HepG2 (cell line): ENCODE results near the gene TUBGCP4. TPM values are rescaled to one million over a fixed set of nuclear protein-coding genes. Genes with fewer than 3 reads are reported as not detected.
A peak's percentile ranks its signal among the peaks of the same experiment; 100 is the strongest.

ENCODE experiments used
- CENPX ChIP-seq: sonication (generic); formaldehyde crosslinking; IDR thresholded peaks from 2 replicates; pipeline ENCODE4 v1.9.0; 2021; ENCODE audit warnings: mild to moderate bottlenecking, missing genetic modification reagents, moderate library complexity
- ELF3 ChIP-seq: IDR thresholded peaks from 2 replicates; pipeline ENCODE4 v1.6.1; 2016; ENCODE audit warnings: missing genetic modification reagents, missing compliant biosample characterization
- JDP2 ChIP-seq: sonication (generic); formaldehyde crosslinking; IDR thresholded peaks from 2 replicates; pipeline ENCODE4 v1.8.1; 2022; ENCODE audit warnings: missing genetic modification reagents, borderline replicate concordance
- KMT2B ChIP-seq: IDR thresholded peaks from 2 replicates; pipeline ENCODE4 v1.6.1; 2016; ENCODE audit warnings: missing genetic modification reagents, missing compliant biosample characterization
- RORA ChIP-seq: sonication (generic); formaldehyde crosslinking; IDR thresholded peaks from 2 replicates; pipeline ENCODE4 v1.5.0; 2020; ENCODE audit warnings: mild to moderate bottlenecking, missing genetic modification reagents, moderate library complexity
- RXRB ChIP-seq: IDR thresholded peaks from 2 replicates; pipeline ENCODE4 v1.6.1; 2016; ENCODE audit warnings: borderline replicate concordance, missing genetic modification reagents, missing compliant biosample characterization
- SATB2 ChIP-seq: sonication (generic); formaldehyde crosslinking; IDR thresholded peaks from 2 replicates; pipeline ENCODE4 v1.5.0; 2020; ENCODE audit warnings: missing genetic modification reagents
- ZC3H4 ChIP-seq: sonication (generic); formaldehyde crosslinking; IDR thresholded peaks from 2 replicates; pipeline ENCODE4 v1.4.0; 2020; ENCODE audit warnings: missing genetic modification reagents, borderline replicate concordance
- ZNF124 ChIP-seq: sonication (generic); formaldehyde crosslinking; IDR thresholded peaks from 2 replicates; pipeline ENCODE4 v1.4.0; 2020; ENCODE audit warnings: missing genetic modification reagents
- ZNF660 ChIP-seq: sonication (generic); formaldehyde crosslinking; IDR thresholded peaks from 2 replicates; pipeline ENCODE4 v1.5.1; 2020; ENCODE audit warnings: mild to moderate bottlenecking, low read depth, missing genetic modification reagents, borderline replicate concordance
- polyA plus RNA-seq, 8 experiments: library from polyadenylated mRNA; depleted of rRNA in 3 of 8; stranded (reverse) in 7 of 8; unstranded in 1 of 8; fragments of >200 nt; fragmentation: Illumina TruSeq in 4 of 8; extraction: Trizol in 4 of 8; gene quantifications; 2 replicates each; pipeline versions ENCODE4 v1.2.1 to v1.2.3, GENCODE V29; 2011 to 2016; ENCODE audit warnings: low read depth in 4 of 8, missing spikeins in 1 of 8, mixed read lengths in 1 of 8; ENCODE audit not compliant: insufficient read depth in 1 of 8
- total RNA-seq, 5 experiments: library from RNA; depleted of rRNA; stranded (reverse); fragments of >200 nt; fragmentation: Illumina TruSeq; extraction: Trizol; gene quantifications; 2 replicates each; pipeline ENCODE4 v1.2.3, GENCODE V29; 2016; ENCODE audit warnings: low read depth in 1 of 5
- TF ChIP-seq, protein P1 (sequence below): sonication (generic); formaldehyde crosslinking; IDR thresholded peaks from 2 replicates; pipeline ENCODE4 v1.4.0; 2020; ENCODE audit warnings: mild to moderate bottlenecking, missing genetic modification reagents, borderline replicate concordance
- TF ChIP-seq, protein P2 (sequence below): IDR thresholded peaks from 2 replicates; pipeline ENCODE4 v1.6.1; 2016; ENCODE audit warnings: mild to moderate bottlenecking, missing biosample characterization, missing genetic modification reagents
- TF ChIP-seq, protein P3 (sequence below): sonication (generic); formaldehyde crosslinking; IDR thresholded peaks from 2 replicates; pipeline ENCODE4 v1.4.0; 2020; ENCODE audit warnings: mild to moderate bottlenecking, missing genetic modification reagents
- TF ChIP-seq, protein P4 (sequence below): sonication (generic); formaldehyde crosslinking; IDR thresholded peaks from 2 replicates; pipeline ENCODE4 v1.4.0; 2020; ENCODE audit warnings: missing genetic modification reagents
- TF ChIP-seq, protein P5 (sequence below): sonication (generic); formaldehyde crosslinking; IDR thresholded peaks from 2 replicates; pipeline ENCODE4 v1.5.1; 2020; ENCODE audit warnings: missing genetic modification reagents, mild to moderate bottlenecking, borderline replicate concordance
- TF ChIP-seq, protein P6 (sequence below): sonication (generic); formaldehyde crosslinking; IDR thresholded peaks from 2 replicates; pipeline ENCODE4 v1.4.0; 2020; ENCODE audit warnings: missing genetic modification reagents
- TF ChIP-seq, protein P7 (sequence below): sonication (generic); formaldehyde crosslinking; IDR thresholded peaks from 2 replicates; pipeline ENCODE4 v1.5.0; 2020; ENCODE audit warnings: missing genetic modification reagents

Gene TUBGCP4
- total and polyA plus RNA-seq, 2 of the 13 experiments (the other 11 are each of a cell fraction or from before 2014, with no cell fraction given), result 15.0 to 20.5 TPM

DNA sequence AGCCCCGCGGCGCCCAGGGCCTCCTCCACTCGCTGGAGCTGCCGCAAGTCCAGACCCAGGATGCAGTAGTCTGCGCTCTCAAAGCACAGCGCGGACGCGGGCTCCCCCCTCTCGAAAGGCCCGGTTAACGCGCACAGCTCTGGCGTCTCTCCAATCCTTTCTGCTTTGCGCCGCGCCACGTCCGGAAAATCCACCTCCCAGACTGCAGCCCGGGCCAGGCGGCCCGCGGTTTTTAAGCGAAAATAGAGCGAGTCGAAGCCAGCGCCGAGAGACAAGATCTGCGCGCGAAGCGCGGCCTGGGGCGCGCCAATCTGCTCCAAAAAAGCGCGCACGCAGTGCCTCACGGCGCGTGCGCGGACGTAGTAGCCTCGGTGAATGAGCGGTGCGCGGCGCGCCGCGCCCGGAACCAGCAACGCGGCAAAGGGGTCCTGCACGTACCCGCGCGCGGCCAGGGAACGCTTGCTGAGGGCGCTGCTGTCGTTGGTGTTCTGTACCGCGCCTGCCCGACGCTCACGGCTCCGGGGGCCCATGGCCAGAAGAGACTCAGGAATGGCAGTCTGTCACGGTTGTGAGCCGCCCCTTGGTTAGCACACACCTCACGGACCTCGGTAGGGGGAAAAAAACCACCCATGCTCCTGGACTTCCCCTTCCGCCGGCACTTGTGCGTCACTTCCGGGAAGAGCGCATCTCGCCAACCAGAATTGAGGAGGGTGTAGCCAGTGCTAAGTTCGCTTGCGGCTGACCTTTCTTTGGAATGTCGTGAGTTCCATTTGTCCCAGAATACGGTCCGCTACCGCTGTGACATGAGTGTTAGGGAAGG lies 40.7 kb upstream of the TUBGCP4 start, which contains the start of gene LCMT2 (continued):
- TF ChIP-seq CENPX (no peak), RXRB (peak; percentile 6; the same call in 1 of the 2 replicates), KMT2B (peak; percentile 93), RORA (CRISPR knock-in tag) (no peak), ZC3H4 (no peak), JDP2 (CRISPR knock-in tag) (no peak), ZNF124 (no peak), ELF3 (peak; percentile 53; the same call in 1 of the 2 replicates), SATB2 (CRISPR knock-in tag) (0 out of 2 replicates have a peak, but pooled peaks have one; percentile 18), ZNF660 (CRISPR knock-in tag) (no peak)
- TF ChIP-seq, protein P1, sequence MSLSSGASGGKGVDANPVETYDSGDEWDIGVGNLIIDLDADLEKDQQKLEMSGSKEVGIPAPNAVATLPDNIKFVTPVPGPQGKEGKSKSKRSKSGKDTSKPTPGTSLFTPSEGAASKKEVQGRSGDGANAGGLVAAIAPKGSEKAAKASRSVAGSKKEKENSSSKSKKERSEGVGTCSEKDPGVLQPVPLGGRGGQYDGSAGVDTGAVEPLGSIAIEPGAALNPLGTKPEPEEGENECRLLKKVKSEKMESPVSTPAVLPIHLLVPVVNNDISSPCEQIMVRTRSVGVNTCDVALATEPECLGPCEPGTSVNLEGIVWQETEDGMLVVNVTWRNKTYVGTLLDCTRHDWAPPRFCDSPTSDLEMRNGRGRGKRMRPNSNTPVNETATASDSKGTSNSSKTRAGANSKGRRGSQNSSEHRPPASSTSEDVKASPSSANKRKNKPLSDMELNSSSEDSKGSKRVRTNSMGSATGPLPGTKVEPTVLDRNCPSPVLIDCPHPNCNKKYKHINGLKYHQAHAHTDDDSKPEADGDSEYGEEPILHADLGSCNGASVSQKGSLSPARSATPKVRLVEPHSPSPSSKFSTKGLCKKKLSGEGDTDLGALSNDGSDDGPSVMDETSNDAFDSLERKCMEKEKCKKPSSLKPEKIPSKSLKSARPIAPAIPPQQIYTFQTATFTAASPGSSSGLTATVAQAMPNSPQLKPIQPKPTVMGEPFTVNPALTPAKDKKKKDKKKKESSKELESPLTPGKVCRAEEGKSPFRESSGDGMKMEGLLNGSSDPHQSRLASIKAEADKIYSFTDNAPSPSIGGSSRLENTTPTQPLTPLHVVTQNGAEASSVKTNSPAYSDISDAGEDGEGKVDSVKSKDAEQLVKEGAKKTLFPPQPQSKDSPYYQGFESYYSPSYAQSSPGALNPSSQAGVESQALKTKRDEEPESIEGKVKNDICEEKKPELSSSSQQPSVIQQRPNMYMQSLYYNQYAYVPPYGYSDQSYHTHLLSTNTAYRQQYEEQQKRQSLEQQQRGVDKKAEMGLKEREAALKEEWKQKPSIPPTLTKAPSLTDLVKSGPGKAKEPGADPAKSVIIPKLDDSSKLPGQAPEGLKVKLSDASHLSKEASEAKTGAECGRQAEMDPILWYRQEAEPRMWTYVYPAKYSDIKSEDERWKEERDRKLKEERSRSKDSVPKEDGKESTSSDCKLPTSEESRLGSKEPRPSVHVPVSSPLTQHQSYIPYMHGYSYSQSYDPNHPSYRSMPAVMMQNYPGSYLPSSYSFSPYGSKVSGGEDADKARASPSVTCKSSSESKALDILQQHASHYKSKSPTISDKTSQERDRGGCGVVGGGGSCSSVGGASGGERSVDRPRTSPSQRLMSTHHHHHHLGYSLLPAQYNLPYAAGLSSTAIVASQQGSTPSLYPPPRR (CRISPR knock-in tag), result no peak
- TF ChIP-seq, protein P2, sequence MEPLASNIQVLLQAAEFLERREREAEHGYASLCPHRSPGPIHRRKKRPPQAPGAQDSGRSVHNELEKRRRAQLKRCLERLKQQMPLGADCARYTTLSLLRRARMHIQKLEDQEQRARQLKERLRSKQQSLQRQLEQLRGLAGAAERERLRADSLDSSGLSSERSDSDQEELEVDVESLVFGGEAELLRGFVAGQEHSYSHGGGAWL, result no peak; the same call in 1 of the 2 replicates
- TF ChIP-seq, protein P3, sequence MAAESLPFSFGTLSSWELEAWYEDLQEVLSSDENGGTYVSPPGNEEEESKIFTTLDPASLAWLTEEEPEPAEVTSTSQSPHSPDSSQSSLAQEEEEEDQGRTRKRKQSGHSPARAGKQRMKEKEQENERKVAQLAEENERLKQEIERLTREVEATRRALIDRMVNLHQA (CRISPR knock-in tag), result no peak
- TF ChIP-seq, protein P4, sequence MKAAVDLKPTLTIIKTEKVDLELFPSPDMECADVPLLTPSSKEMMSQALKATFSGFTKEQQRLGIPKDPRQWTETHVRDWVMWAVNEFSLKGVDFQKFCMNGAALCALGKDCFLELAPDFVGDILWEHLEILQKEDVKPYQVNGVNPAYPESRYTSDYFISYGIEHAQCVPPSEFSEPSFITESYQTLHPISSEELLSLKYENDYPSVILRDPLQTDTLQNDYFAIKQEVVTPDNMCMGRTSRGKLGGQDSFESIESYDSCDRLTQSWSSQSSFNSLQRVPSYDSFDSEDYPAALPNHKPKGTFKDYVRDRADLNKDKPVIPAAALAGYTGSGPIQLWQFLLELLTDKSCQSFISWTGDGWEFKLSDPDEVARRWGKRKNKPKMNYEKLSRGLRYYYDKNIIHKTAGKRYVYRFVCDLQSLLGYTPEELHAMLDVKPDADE (CRISPR knock-in tag), result no peak
- TF ChIP-seq, protein P5, sequence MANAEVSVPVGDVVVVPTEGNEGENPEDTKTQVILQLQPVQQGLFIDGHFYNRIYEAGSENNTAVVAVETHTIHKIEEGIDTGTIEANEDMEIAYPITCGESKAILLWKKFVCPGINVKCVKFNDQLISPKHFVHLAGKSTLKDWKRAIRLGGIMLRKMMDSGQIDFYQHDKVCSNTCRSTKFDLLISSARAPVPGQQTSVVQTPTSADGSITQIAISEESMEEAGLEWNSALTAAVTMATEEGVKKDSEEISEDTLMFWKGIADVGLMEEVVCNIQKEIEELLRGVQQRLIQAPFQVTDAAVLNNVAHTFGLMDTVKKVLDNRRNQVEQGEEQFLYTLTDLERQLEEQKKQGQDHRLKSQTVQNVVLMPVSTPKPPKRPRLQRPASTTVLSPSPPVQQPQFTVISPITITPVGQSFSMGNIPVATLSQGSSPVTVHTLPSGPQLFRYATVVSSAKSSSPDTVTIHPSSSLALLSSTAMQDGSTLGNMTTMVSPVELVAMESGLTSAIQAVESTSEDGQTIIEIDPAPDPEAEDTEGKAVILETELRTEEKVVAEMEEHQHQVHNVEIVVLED (CRISPR knock-in tag), result peak; percentile 90
- TF ChIP-seq, protein P6, sequence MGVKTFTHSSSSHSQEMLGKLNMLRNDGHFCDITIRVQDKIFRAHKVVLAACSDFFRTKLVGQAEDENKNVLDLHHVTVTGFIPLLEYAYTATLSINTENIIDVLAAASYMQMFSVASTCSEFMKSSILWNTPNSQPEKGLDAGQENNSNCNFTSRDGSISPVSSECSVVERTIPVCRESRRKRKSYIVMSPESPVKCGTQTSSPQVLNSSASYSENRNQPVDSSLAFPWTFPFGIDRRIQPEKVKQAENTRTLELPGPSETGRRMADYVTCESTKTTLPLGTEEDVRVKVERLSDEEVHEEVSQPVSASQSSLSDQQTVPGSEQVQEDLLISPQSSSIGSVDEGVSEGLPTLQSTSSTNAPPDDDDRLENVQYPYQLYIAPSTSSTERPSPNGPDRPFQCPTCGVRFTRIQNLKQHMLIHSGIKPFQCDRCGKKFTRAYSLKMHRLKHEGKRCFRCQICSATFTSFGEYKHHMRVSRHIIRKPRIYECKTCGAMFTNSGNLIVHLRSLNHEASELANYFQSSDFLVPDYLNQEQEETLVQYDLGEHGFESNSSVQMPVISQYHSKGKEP (CRISPR knock-in tag), result no peak
- TF ChIP-seq, protein P7, sequence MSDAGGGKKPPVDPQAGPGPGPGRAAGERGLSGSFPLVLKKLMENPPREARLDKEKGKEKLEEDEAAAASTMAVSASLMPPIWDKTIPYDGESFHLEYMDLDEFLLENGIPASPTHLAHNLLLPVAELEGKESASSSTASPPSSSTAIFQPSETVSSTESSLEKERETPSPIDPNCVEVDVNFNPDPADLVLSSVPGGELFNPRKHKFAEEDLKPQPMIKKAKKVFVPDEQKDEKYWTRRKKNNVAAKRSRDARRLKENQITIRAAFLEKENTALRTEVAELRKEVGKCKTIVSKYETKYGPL (CRISPR knock-in tag), result 0 out of 2 replicates have a peak, but pooled peaks have one; percentile 11
